Suprapubic skin (tissue), 3 donors: ENCODE measurements around the gene TPM2.

Source experiments
- POLR2AphosphoS5 ChIP-seq, 3 donors: sonication (generic); formaldehyde crosslinking; IDR thresholded peaks; one replicate each; pipeline ENCODE4 v1.6.1; 2017; ENCODE audit warnings: antibody characterized with exemption in 3 of 3
- TF ChIP-seq, protein P1 (sequence below), 2 donors: fragments of 200-600 bp in 1 of 2; fragments of 450-650 bp in 1 of 2; sonication (generic) in 1 of 2; IDR thresholded peaks; one replicate each; pipeline ENCODE4 v1.5.1; 2016 to 2019; ENCODE audit warnings: antibody characterized with exemption in 2 of 2, mild to moderate bottlenecking in 1 of 2, moderate library complexity in 1 of 2

DNA sequence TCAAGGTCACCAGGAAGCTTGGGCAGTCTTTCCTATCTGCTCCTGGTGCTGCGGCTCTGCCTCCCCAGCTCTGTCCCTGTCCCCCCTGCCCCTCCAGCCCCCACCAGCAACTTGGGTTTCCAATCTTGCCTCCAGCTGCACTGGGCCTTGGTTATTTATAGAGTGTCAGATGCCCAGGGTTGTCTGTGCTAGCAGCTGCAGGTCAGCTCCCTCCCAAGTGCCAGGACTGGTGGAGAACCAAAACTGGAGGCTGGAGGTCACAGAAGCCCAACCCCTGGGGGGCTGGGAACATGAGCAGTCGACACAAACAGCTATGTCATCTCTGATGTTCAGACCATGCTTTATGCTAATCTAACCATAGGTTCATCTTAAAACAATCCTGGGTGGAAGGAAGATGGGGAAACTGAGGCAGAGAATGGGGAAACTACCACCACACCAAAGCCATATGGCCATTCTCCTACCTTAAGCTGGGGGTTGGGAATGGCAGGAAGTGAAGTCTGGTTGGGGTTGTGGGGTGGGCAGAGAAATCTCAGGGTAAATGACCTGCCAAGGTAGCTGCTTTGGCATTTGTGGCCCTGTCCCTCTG, 1.7 kb downstream of the TPM2 start:
- TF ChIP-seq, protein P1, sequence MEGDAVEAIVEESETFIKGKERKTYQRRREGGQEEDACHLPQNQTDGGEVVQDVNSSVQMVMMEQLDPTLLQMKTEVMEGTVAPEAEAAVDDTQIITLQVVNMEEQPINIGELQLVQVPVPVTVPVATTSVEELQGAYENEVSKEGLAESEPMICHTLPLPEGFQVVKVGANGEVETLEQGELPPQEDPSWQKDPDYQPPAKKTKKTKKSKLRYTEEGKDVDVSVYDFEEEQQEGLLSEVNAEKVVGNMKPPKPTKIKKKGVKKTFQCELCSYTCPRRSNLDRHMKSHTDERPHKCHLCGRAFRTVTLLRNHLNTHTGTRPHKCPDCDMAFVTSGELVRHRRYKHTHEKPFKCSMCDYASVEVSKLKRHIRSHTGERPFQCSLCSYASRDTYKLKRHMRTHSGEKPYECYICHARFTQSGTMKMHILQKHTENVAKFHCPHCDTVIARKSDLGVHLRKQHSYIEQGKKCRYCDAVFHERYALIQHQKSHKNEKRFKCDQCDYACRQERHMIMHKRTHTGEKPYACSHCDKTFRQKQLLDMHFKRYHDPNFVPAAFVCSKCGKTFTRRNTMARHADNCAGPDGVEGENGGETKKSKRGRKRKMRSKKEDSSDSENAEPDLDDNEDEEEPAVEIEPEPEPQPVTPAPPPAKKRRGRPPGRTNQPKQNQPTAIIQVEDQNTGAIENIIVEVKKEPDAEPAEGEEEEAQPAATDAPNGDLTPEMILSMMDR (IDR thresholded peaks at IDR 0.05) = no peak
- TF ChIP-seq POLR2AphosphoS5 (IDR thresholded peaks at IDR 0.05) = no peak
